ENCODE results near the gene RABEPK. TPM values are rescaled to one million over a fixed set of nuclear protein-coding genes. Genes with fewer than 3 reads are reported as not detected.
"Not testable (repeated sequence)": the region's sequence is repeated elsewhere in the genome, so short reads cannot be mapped to it uniquely, and the experiment has no call there.

RABEPK gene
- total and polyA plus RNA-seq, 10 of the 15 experiments (the other 5 are each of a cell fraction or from before 2014, with no cell fraction given), result 26.9 to 59.8 (median 39.4) TPM

GRCh38 chr9:125160750-125161149, 39.6 kb upstream of the RABEPK start:
- no peaks in the 10 kb centered on the region for H3K9me3 ChIP-seq (replicated peaks; ENCODE audit: control insufficient read depth, insufficient read depth, low read length)
- ChIA-PET CTCF (no interaction called here), POLR2A (interaction anchor here (0.6 kb wide), 1 partner anchor 80 kb away, joined by 3 read pairs; no protein-coding TSS in a partner anchor), RAD21 (ENCODE audit: unreplicated experiment) (no interaction called here), SMC1A (ENCODE audit: uncharacterized antibody, unreplicated experiment) (interaction anchor here (1.1 kb wide), 1 partner anchor 13 kb away, joined by 3 read pairs; no protein-coding TSS in a partner anchor)
- H4K20me1 ChIP-seq (ENCODE audit: control insufficient read depth, insufficient read depth), result no peaks in the 10 kb centered on the region
- BruUV-seq (replicated peaks), result no TSS peak
- TF ChIP-seq TAF1 (IDR thresholded peaks at IDR 0.05; ENCODE audit: borderline replicate concordance, low read depth, low read length), result no peak
- H3K79me2 ChIP-seq (ENCODE audit: control insufficient read depth, insufficient read depth, low read length), result peaks cover 3% of the 10 kb centered on the region; the same call in 1 of the 2 replicates
- in situ Hi-C loops (cut with MboI) (no loop called here), intact Hi-C loops (cut with micrococcal nuclease; ENCODE audit: unreplicated experiment) (no loop called here)
- H3K4me3 ChIP-seq, result no peak overlapping the region
- no peaks in the 10 kb centered on the region for H3K27me3 ChIP-seq (replicated peaks in 1 of 2; ENCODE audit: control insufficient read depth in 2 of 2, insufficient read depth in 2 of 2, low read length in 1 of 2)
- FAIRE-seq (no peak), DNase-seq (ENCODE audit: low read depth, low spot score) (no peak), ATAC-seq (no peak)
- no peaks in the 10 kb centered on the region for H3K4me1 ChIP-seq (ENCODE audit: control insufficient read depth, insufficient read depth, low read length)
- H3K4me2 ChIP-seq (ENCODE audit: control insufficient read depth, insufficient read depth), result no peak overlapping the region
- no peak overlapping the region for H2AFZ ChIP-seq (ENCODE audit: control insufficient read depth, low read depth, low read length)
- no peak overlapping the region for H3K9ac ChIP-seq (ENCODE audit: control insufficient read depth, insufficient read depth, low read length)
- peaks cover 0 to 7% of the 10 kb centered on the region in 2 experiments; a peak in 1 of 4 replicates for H3K36me3 ChIP-seq (ENCODE audit: control insufficient read depth in 2 of 2, insufficient read depth in 2 of 2, low read length in 1 of 2)
- H3K27ac ChIP-seq (ENCODE audit: control insufficient read depth, insufficient read depth), result no peak overlapping the region

GRCh38 chr9:125161284-125161918, 38.9 kb upstream of the RABEPK start:
- TF ChIP-seq IRF4 (IDR thresholded peaks at IDR 0.05; ENCODE audit: low read depth, low read length) (no peak), HDAC6 (IDR thresholded peaks at IDR 0.05; ENCODE audit: unreplicated experiment) (no peak), ATF7 (IDR thresholded peaks at IDR 0.05; ENCODE audit: low read depth) (no peak), FOXK2 (IDR thresholded peaks at IDR 0.05) (no peak), RBBP5 (conservative IDR thresholded peaks at IDR 0.05) (no peak), SRF (IDR thresholded peaks at IDR 0.05; ENCODE audit: low read depth in 2 of 2, low read length in 2 of 2) (no peak), MAX (IDR thresholded peaks at IDR 0.05; ENCODE audit: low read depth, low read length) (no peak), PBX3 (IDR thresholded peaks at IDR 0.05; ENCODE audit: insufficient replicate concordance, low read depth, low read length) (no peak), PML (IDR thresholded peaks at IDR 0.05; ENCODE audit: low read length) (no peak)
- FAIRE-seq, result no peak
- H4K20me1 ChIP-seq (ENCODE audit: control insufficient read depth, insufficient read depth), result no peaks in the 10 kb centered on the region

GRCh38 chr9:125162891-125163290, 37.5 kb upstream of the RABEPK start:
- intact Hi-C loops (cut with micrococcal nuclease; ENCODE audit: unreplicated experiment); POLR2A ChIA-PET: not testable (repeated sequence)

More at GRCh38 chr9:125161284-125161918, 38.9 kb upstream of the RABEPK start:
- ChIA-PET RAD21 (ENCODE audit: unreplicated experiment) (no interaction called here), POLR2A (no interaction called here), CTCF (interaction anchor here (0.7 kb wide), 1 partner anchor 352 kb away, joined by 3 read pairs; no protein-coding TSS in a partner anchor), SMC1A (ENCODE audit: uncharacterized antibody, unreplicated experiment) (interaction anchor here (1.1 kb wide), 1 partner anchor 14 kb away, joined by 3 read pairs; no protein-coding TSS in a partner anchor)
- ATAC-seq (no peak), DNase-seq (ENCODE audit: low read depth, low spot score) (no peak)
- Histone ChIP-seq H3K9ac (ENCODE audit: control insufficient read depth, insufficient read depth, low read length) (no peak overlapping the region), H2AFZ (ENCODE audit: control insufficient read depth, low read depth, low read length) (no peak overlapping the region), H3K36me3 (ENCODE audit: control insufficient read depth in 2 of 2, insufficient read depth in 2 of 2, low read length in 1 of 2) (peaks cover 0 to 7% of the 10 kb centered on the region in 2 experiments; a peak in 1 of 4 replicates), H3K27me3 (replicated peaks in 1 of 2; ENCODE audit: control insufficient read depth in 2 of 2, insufficient read depth in 2 of 2, low read length in 1 of 2) (no peaks in the 10 kb centered on the region), H3K4me1 (ENCODE audit: control insufficient read depth, insufficient read depth, low read length) (no peaks in the 10 kb centered on the region), H3K79me2 (ENCODE audit: control insufficient read depth, insufficient read depth, low read length) (peaks cover 3% of the 10 kb centered on the region; the same call in 1 of the 2 replicates), H3K4me2 (ENCODE audit: control insufficient read depth, insufficient read depth) (no peak overlapping the region), H3K9me3 (replicated peaks; ENCODE audit: control insufficient read depth, insufficient read depth, low read length) (no peaks in the 10 kb centered on the region), H3K4me3 (no peak overlapping the region), H3K27ac (ENCODE audit: control insufficient read depth, insufficient read depth) (no peak overlapping the region)
- BruUV-seq (replicated peaks), result no TSS peak
- WGBS (ENCODE audit: insufficient coverage, insufficient replicate concordance, low lambda C conversion rate, missing lambda C conversion rate), result 94% methylated on average over 3 of the region's 3 CpGs
- intact Hi-C loops (cut with micrococcal nuclease; ENCODE audit: unreplicated experiment), result no loop called here
- in situ Hi-C loops (cut with MboI), result no loop called here

More at GRCh38 chr9:125162891-125163290, 37.5 kb upstream of the RABEPK start:
- H3K4me2 ChIP-seq (ENCODE audit: control insufficient read depth, insufficient read depth); H4K20me1 ChIP-seq (ENCODE audit: control insufficient read depth, insufficient read depth); BruUV-seq (replicated peaks); SMC1A ChIA-PET (ENCODE audit: uncharacterized antibody, unreplicated experiment); H3K9me3 ChIP-seq (replicated peaks; ENCODE audit: control insufficient read depth, insufficient read depth, low read length); H3K36me3 ChIP-seq (ENCODE audit: control insufficient read depth in 2 of 2, insufficient read depth in 2 of 2, low read length in 1 of 2); H3K9ac ChIP-seq (ENCODE audit: control insufficient read depth, insufficient read depth, low read length); H3K27ac ChIP-seq (ENCODE audit: control insufficient read depth, insufficient read depth); RAD21 ChIA-PET (ENCODE audit: unreplicated experiment); H3K4me1 ChIP-seq (ENCODE audit: control insufficient read depth, insufficient read depth, low read length); H2AFZ ChIP-seq (ENCODE audit: control insufficient read depth, low read depth, low read length); FAIRE-seq; DNase-seq (ENCODE audit: low read depth, low spot score); ATAC-seq; H3K4me3 ChIP-seq; H3K27me3 ChIP-seq (replicated peaks in 1 of 2; ENCODE audit: control insufficient read depth in 2 of 2, insufficient read depth in 2 of 2, low read length in 1 of 2); in situ Hi-C loops (cut with MboI); H3K79me2 ChIP-seq (ENCODE audit: control insufficient read depth, insufficient read depth, low read length): not testable (repeated sequence)
- CTCF ChIA-PET, result interaction anchor here (0.5 kb wide), 1 partner anchor 15 kb away, joined by 3 read pairs; no protein-coding TSS in a partner anchor
- WGBS (ENCODE audit: insufficient coverage, insufficient replicate concordance, low lambda C conversion rate, missing lambda C conversion rate), result 98% methylated on average over 6 of the region's 6 CpGs
